H9 (cell line): Measurements from ENCODE around the gene PCDHA4. TPM values are rescaled to one million over a fixed set of nuclear protein-coding genes. Genes with fewer than 3 reads are reported as not detected.

Experiments
- DNase-seq: peaks from one replicate; pipeline ENCODE4 v3.0.0-alpha.2; 2017
- H2AFZ ChIP-seq: one replicate; pipeline ENCODE4 v1.6.1; 2013; ENCODE audit warnings: mild to moderate bottlenecking, low read length, control low read depth, moderate library complexity
- H2AK5ac ChIP-seq: 2 replicates; pipeline ENCODE4 v1.6.1; 2013; ENCODE audit warnings: low read length, control low read depth, mixed read lengths; ENCODE audit not compliant: insufficient read length
- H2BK120ac ChIP-seq: one replicate; pipeline ENCODE4 v1.6.1; 2013; ENCODE audit warnings: low read depth, mild to moderate bottlenecking, low read length, control low read depth, inconsistent platforms; ENCODE audit not compliant: poor library complexity, severe bottlenecking
- H2BK12ac ChIP-seq: 2 replicates; pipeline ENCODE4 v1.6.1; 2013; ENCODE audit warnings: low read length, control low read depth, mixed read lengths, low read depth; ENCODE audit not compliant: insufficient read length
- H2BK15ac ChIP-seq: 2 replicates; pipeline ENCODE4 v1.6.1; 2013; ENCODE audit warnings: low read depth, low read length, control low read depth
- H2BK20ac ChIP-seq: one replicate; pipeline ENCODE4 v1.6.1; 2013; ENCODE audit warnings: low read depth, mild to moderate bottlenecking, low read length, control low read depth, inconsistent platforms; ENCODE audit not compliant: poor library complexity, severe bottlenecking
- H2BK5ac ChIP-seq: 2 replicates; pipeline ENCODE4 v1.6.1; 2013; ENCODE audit warnings: low read length, control low read depth, mixed read lengths; ENCODE audit not compliant: insufficient read length
- H3K14ac ChIP-seq: 2 replicates; pipeline ENCODE4 v1.6.1; 2013; ENCODE audit warnings: low read length, control low read depth; ENCODE audit not compliant: insufficient read depth
- H3K18ac ChIP-seq: 2 replicates; pipeline ENCODE4 v1.6.1; 2013; ENCODE audit warnings: low read depth, mild to moderate bottlenecking, mixed read lengths, low read length, control low read depth; ENCODE audit not compliant: insufficient read length
- H3K23ac ChIP-seq: 2 replicates; pipeline ENCODE4 v1.6.1; 2013; ENCODE audit warnings: low read length, control low read depth, mixed read lengths, low read depth; ENCODE audit not compliant: insufficient read length
- H3K23me2 ChIP-seq: 2 replicates; pipeline ENCODE4 v1.6.1; 2013; ENCODE audit warnings: low read depth, mild to moderate bottlenecking, mixed read lengths, low read length, control low read depth; ENCODE audit not compliant: insufficient read length, poor library complexity, severe bottlenecking
- H3K27ac ChIP-seq: 2 replicates; pipeline ENCODE4 v1.5.1; 2013; ENCODE audit warnings: low read length, control low read depth, mixed read lengths, low read depth; ENCODE audit not compliant: insufficient read length
- H3K27me3 ChIP-seq: 2 replicates; pipeline ENCODE4 v1.6.1; 2013; ENCODE audit warnings: low read length, control low read depth, inconsistent platforms; ENCODE audit not compliant: insufficient read depth
- H3K4ac ChIP-seq: 2 replicates; pipeline ENCODE4 v1.6.1; 2013; ENCODE audit warnings: low read depth, mild to moderate bottlenecking, control low read depth, inconsistent platforms, low read length, moderate library complexity
- H3K4me1 ChIP-seq: 2 replicates; pipeline ENCODE4 v1.6.1; 2013; ENCODE audit warnings: low read length, control low read depth, inconsistent platforms; ENCODE audit not compliant: insufficient read depth
- H3K4me2 ChIP-seq: 2 replicates; pipeline ENCODE4 v1.6.1; 2013; ENCODE audit warnings: low read length, control low read depth, mixed read lengths; ENCODE audit not compliant: insufficient read length, insufficient read depth
- H3K56ac ChIP-seq: 2 replicates; pipeline ENCODE4 v1.6.1; 2013; ENCODE audit warnings: low read depth, mild to moderate bottlenecking, mixed read lengths, low read length, control low read depth; ENCODE audit not compliant: insufficient read length
- H3K79me1 ChIP-seq: 2 replicates; pipeline ENCODE4 v1.6.1; 2013; ENCODE audit warnings: low read depth, mild to moderate bottlenecking, moderate library complexity, low read length, control low read depth, inconsistent platforms; ENCODE audit not compliant: insufficient read depth, poor library complexity, severe bottlenecking
- H3K79me2 ChIP-seq: 2 replicates; pipeline ENCODE4 v1.6.1; 2013; ENCODE audit warnings: low read length, control low read depth, inconsistent platforms; ENCODE audit not compliant: insufficient read depth
- H3K9ac ChIP-seq: 2 replicates; pipeline ENCODE4 v1.6.1; 2013; ENCODE audit warnings: low read length, control low read depth, mixed read lengths; ENCODE audit not compliant: insufficient read length; ENCODE audit errors: extremely low read depth
- H3K9me3 ChIP-seq: one replicate; pipeline ENCODE4 v1.6.1; 2013; ENCODE audit warnings: low read depth, low read length, inconsistent platforms; ENCODE audit not compliant: control insufficient read depth
- H3T11ph ChIP-seq: one replicate; pipeline ENCODE4 v1.6.1; 2013; ENCODE audit warnings: mild to moderate bottlenecking, low read length, control low read depth, inconsistent platforms
- H4K20me1 ChIP-seq: one replicate; pipeline ENCODE4 v1.6.1; 2013; ENCODE audit not compliant: control insufficient read depth, insufficient read length, insufficient read depth
- H4K5ac ChIP-seq: 2 replicates; pipeline ENCODE4 v1.6.1; 2013; ENCODE audit warnings: low read depth, mild to moderate bottlenecking, mixed read lengths, low read length, control low read depth; ENCODE audit not compliant: insufficient read length
- H4K8ac ChIP-seq: replicated peaks from 2 replicates; pipeline ENCODE4 v1.6.1; 2013; ENCODE audit warnings: low read length, control low read depth, mixed read lengths, low read depth; ENCODE audit not compliant: insufficient read length
- H4K91ac ChIP-seq: 2 replicates; pipeline ENCODE4 v1.6.1; 2013; ENCODE audit warnings: low read depth, mild to moderate bottlenecking, moderate library complexity, mixed read lengths, low read length, control low read depth; ENCODE audit not compliant: insufficient read length
- H3K27ac Mint-ChIP-seq, 3 experiments: 2 replicates in 2 of 3; 3 replicates in 1 of 3; pipeline ENCODE4 v1.8.0; 2020 to 2021; ENCODE audit warnings: mixed read lengths in 3 of 3, mild to moderate bottlenecking in 1 of 3, moderate library complexity in 1 of 3
- H3K27me3 Mint-ChIP-seq: 2 replicates; pipeline ENCODE4 v1.8.0; 2021; ENCODE audit warnings: low read depth, mild to moderate bottlenecking, moderate library complexity, mixed read lengths
- H3K36me3 Mint-ChIP-seq, 3 experiments: 2 replicates in 2 of 3; 3 replicates in 1 of 3; pipeline ENCODE4 v1.8.0; 2020 to 2021; ENCODE audit warnings: low read depth in 3 of 3, mixed read lengths in 3 of 3; ENCODE audit not compliant: insufficient read depth in 1 of 3
- H3K4me1 Mint-ChIP-seq, 2 experiments: 2 replicates each; pipeline ENCODE4 v1.8.0; 2020; ENCODE audit warnings: mixed read lengths in 2 of 2
- H3K4me3 Mint-ChIP-seq, 2 experiments: 2 replicates in 1 of 2; 3 replicates in 1 of 2; pipeline ENCODE4 v1.8.0; 2020 to 2021; ENCODE audit warnings: mild to moderate bottlenecking in 2 of 2, mixed read lengths in 2 of 2, moderate library complexity in 1 of 2
- H3K9me3 Mint-ChIP-seq, 2 experiments: 2 replicates in 1 of 2; 3 replicates in 1 of 2; pipeline ENCODE4 v1.8.0; 2020; ENCODE audit warnings: mild to moderate bottlenecking in 2 of 2, mixed read lengths in 2 of 2, moderate library complexity in 1 of 2
- WGBS: extraction: QIAGEN DNeasy Blood & Tissue Kit; methylation state at CpG from one replicate; pipeline ENCODE4 v1.1.7; 2013; ENCODE audit warnings: missing lambda C conversion rate, low lambda C conversion rate, mixed read lengths; ENCODE audit not compliant: insufficient read length; ENCODE audit errors: extremely low coverage; 5-methylcytosine and 5-hydroxymethylcytosine counted together
- total RNA-seq: library from RNA; stranded (reverse); gene quantifications from 2 replicates; pipeline ENCODE4 v1.2.1, GENCODE V29; 2021
- TF ChIP-seq, protein P1 (sequence below): fragments of 200-600 bp; sonication (generic); conservative IDR thresholded peaks from 3 replicates; pipeline ENCODE4 v1.8.0; 2021; ENCODE audit warnings: antibody characterized with exemption, mild to moderate bottlenecking

The PCDHA4 gene
- total RNA-seq, 1 experiment from 2014 or later = 3.5 TPM

DNA sequence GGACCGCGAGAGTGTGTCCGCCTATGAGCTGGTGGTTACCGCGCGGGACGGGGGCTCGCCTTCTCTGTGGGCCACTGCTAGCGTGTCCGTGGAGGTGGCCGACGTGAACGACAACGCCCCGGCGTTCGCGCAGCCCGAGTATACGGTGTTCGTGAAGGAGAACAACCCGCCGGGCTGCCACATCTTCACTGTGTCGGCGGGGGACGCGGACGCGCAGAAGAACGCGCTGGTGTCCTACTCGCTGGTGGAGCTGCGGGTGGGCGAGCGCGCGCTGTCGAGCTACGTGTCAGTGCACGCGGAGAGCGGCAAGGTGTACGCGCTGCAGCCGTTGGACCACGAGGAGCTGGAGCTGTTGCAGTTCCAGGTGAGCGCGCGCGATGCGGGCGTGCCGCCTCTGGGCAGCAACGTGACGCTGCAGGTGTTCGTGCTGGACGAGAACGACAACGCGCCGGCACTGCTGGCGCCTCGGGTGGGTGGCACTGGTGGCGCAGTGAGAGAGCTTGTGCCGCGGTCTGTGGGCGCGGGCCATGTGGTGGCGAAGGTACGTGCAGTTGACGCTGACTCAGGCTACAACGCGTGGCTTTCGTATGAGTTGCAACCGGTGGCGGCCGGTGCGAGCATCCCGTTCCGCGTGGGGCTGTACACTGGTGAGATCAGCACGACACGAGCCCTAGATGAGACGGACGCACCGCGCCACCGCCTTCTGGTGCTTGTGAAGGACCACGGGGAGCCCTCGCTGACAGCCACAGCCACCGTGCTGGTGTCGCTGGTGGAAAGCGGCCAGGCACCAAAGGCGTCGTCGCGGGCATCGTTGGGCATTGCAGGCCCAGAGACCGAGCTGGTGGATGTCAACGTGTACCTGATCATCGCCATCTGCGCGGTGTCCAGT is 29.0 kb downstream of the PCDHA4 start:
- H3K4me3 Mint-ChIP-seq = no peak overlapping the region

More for the DNA sequence above, 29.0 kb downstream of the PCDHA4 start:
- no peaks in the 10 kb centered on the region for H3K4me1 ChIP-seq
- H3K4me1 Mint-ChIP-seq = peaks cover 0 to 4% of the 10 kb centered on the region in 2 experiments; a peak in 1 of 4 replicates
- no peak overlapping the region for H2BK120ac ChIP-seq
- no peaks in the 10 kb centered on the region for H3K9me3 ChIP-seq
- no peak overlapping the region for H3K9ac ChIP-seq
- H3K27ac ChIP-seq = no peak overlapping the region
- no peak overlapping the region for H3T11ph ChIP-seq
- peaks cover 20 to 23% of the 10 kb centered on the region in 2 experiments for H3K9me3 Mint-ChIP-seq
- H2BK12ac ChIP-seq = no peak overlapping the region
- no peaks in the 10 kb centered on the region for H3K79me2 ChIP-seq
- peaks cover 14 to 31% (median 15%) of the 10 kb centered on the region in 3 experiments for H3K36me3 Mint-ChIP-seq
- no peak overlapping the region for H4K8ac ChIP-seq
- H3K27me3 Mint-ChIP-seq = no peaks in the 10 kb centered on the region
- no peak overlapping the region for H3K23ac ChIP-seq
- no peaks in the 10 kb centered on the region for H4K20me1 ChIP-seq
- TF ChIP-seq, protein P1, sequence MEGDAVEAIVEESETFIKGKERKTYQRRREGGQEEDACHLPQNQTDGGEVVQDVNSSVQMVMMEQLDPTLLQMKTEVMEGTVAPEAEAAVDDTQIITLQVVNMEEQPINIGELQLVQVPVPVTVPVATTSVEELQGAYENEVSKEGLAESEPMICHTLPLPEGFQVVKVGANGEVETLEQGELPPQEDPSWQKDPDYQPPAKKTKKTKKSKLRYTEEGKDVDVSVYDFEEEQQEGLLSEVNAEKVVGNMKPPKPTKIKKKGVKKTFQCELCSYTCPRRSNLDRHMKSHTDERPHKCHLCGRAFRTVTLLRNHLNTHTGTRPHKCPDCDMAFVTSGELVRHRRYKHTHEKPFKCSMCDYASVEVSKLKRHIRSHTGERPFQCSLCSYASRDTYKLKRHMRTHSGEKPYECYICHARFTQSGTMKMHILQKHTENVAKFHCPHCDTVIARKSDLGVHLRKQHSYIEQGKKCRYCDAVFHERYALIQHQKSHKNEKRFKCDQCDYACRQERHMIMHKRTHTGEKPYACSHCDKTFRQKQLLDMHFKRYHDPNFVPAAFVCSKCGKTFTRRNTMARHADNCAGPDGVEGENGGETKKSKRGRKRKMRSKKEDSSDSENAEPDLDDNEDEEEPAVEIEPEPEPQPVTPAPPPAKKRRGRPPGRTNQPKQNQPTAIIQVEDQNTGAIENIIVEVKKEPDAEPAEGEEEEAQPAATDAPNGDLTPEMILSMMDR = no peak
- no peaks in the 10 kb centered on the region for H3K27me3 ChIP-seq
- no peak overlapping the region for H2BK15ac ChIP-seq
- H3K4me2 ChIP-seq = no peak overlapping the region
- no peak overlapping the region for H3K14ac ChIP-seq
- H3K18ac ChIP-seq = no peak overlapping the region
- WGBS = no CpG with 5 or more reads among the region's 103 CpGs
- H3K79me1 ChIP-seq = no peaks in the 10 kb centered on the region
- no peaks in the 10 kb centered on the region for H3K23me2 ChIP-seq
- H2BK20ac ChIP-seq = no peak overlapping the region
- H2BK5ac ChIP-seq = no peak overlapping the region
- no peak overlapping the region for H2AK5ac ChIP-seq
- H3K56ac ChIP-seq = no peak overlapping the region
- no peak overlapping the region for H3K27ac Mint-ChIP-seq
- H3K4ac ChIP-seq = no peak overlapping the region
- H2AFZ ChIP-seq = no peak overlapping the region
- no peak overlapping the region for H4K5ac ChIP-seq
- DNase-seq = no peak
- no peak overlapping the region for H4K91ac ChIP-seq
